NCI-H187 (cell line): Measurements from ENCODE around the gene FNDC11.
"Not testable (repeated sequence)": the region's sequence is repeated elsewhere in the genome, so short reads cannot be mapped to it uniquely, and the experiment has no call there.

ENCODE experiments used
- DNase-seq, 2 experiments: peaks; one replicate each; lab custom pipeline; 2025; lab: John Stamatoyannopoulos, UW

The FNDC11 gene

DNA sequence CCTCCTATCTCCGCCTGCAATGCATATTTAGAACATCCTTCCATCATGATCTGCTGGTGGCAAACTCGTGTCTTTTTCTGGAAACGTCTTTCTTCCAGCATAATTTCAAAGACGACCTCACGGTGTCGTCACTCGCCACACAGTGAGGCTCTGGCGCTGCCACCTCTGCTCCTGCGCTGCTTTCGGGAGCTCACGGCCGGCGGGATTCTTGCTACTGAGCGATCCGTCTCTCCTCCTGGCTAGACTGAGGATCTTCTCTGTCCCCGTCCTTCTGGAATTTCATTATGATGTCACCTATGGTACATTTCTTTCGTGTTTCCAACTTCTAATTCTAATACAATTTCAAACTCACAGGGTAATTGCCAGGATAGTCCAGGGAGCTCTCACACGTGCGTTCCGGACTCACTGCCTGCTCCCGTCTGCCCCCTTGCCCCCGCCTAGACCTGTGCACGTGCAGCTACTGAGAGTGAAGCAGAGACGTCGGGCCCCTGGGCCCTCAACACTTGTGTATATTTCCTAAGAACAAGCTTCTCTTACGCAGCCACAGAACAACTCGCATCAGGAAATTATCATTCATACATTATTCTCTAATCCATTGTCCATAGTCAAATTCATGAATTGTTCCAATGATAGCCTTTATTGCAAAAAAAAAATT, 45.6 kb downstream of the FNDC11 start:
- DNase-seq, result no peak

DNA sequence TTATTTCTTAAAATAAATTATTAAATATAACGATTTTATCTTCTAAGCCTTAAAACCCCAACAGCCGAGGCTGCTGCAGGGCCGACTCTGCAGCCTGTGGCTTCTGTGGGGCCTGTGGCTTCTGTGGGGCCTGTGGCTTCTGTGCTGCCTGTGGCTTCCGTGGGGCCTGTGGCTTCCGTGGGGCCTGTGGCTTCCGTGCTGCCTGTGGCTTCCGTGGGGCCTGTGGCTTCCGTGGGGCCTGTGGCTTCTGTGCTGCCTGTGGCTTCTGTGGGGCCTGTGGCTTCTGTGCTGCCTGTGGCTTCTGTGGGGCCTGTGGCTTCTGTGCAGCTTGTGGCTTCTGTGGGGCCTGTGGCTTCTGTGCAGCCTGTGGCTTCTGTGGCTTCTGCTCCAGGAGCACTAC, 47.7 kb downstream of the FNDC11 start:
- DNase-seq, result not testable (repeated sequence)

DNA sequence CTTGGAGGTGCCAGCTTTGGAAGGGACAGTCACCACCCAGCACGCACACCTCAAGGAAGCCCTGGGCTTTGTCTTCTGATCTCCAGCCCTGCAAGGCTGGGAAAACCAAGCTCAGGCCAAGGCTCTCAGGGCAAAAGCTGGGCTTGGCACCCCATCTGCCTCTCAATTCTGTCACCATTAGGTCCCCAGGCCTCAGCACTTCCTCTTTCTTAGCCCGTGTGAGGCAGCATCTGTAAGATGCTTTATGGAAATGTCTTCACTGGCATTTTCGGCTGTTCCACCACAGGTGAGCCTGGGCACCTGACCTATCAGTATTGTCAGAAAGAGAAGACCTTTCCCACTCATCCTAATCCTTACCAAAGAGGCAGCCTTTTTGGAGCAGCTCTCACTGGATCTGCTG, 48.4 kb downstream of the FNDC11 start:
- no peak for DNase-seq
